NCI-H1436 (cell line): ENCODE data around the gene AUTS2.

Experiments
- DNase-seq: peaks from one replicate; lab custom pipeline; 2025; lab: John Stamatoyannopoulos, UW

The AUTS2 gene

GRCh38 chr7:70035955-70036354 is 437.7 kb downstream of the AUTS2 start:
- DNase-seq = no peak

GRCh38 chr7:70036695-70037094 is 438.4 kb downstream of the AUTS2 start:
- DNase-seq = no peak

- no peak for DNase-seq
These were observed 439.1 kb downstream of the AUTS2 start for GRCh38 chr7:70037171-70037933.

- no peak for DNase-seq
These were observed 441.8 kb downstream of the AUTS2 start for GRCh38 chr7:70040051-70040450.

GRCh38 chr7:70040970-70041766 is 442.9 kb downstream of the AUTS2 start:
- DNase-seq = no peak

- no peak for DNase-seq
These were observed 444.3 kb downstream of the AUTS2 start for GRCh38 chr7:70042533-70042932.

GRCh38 chr7:70043015-70043538 is 444.8 kb downstream of the AUTS2 start:
- DNase-seq = no peak

- no peak for DNase-seq
These were observed 445.8 kb downstream of the AUTS2 start for GRCh38 chr7:70044064-70044463.

GRCh38 chr7:70044525-70044924 is 446.2 kb downstream of the AUTS2 start:
- no peak for DNase-seq

- no peak for DNase-seq
These were observed 446.7 kb downstream of the AUTS2 start for GRCh38 chr7:70044981-70045380.

- no peak for DNase-seq
These were observed 449.1 kb downstream of the AUTS2 start for GRCh38 chr7:70047384-70047783.

GRCh38 chr7:70047891-70048448 is 449.7 kb downstream of the AUTS2 start:
- no peak for DNase-seq

- no peak for DNase-seq
These were observed 453.5 kb downstream of the AUTS2 start for GRCh38 chr7:70051726-70052125.

GRCh38 chr7:70052691-70053090 is 454.4 kb downstream of the AUTS2 start:
- DNase-seq = no peak

GRCh38 chr7:70053421-70053820 is 455.1 kb downstream of the AUTS2 start:
- DNase-seq = no peak

- no peak for DNase-seq
These were observed 455.7 kb downstream of the AUTS2 start for GRCh38 chr7:70053989-70054388.

GRCh38 chr7:70056363-70056762 is 458.1 kb downstream of the AUTS2 start:
- DNase-seq = no peak

- no peak for DNase-seq
These were observed 462.2 kb downstream of the AUTS2 start for GRCh38 chr7:70060298-70061068.

GRCh38 chr7:70063371-70063770 is 465.1 kb downstream of the AUTS2 start:
- DNase-seq = no peak

GRCh38 chr7:70063927-70064326 is 465.7 kb downstream of the AUTS2 start:
- DNase-seq = no peak

GRCh38 chr7:70066844-70067243 is 468.6 kb downstream of the AUTS2 start:
- no peak for DNase-seq

- DNase-seq = no peak
These were observed 470.3 kb downstream of the AUTS2 start for GRCh38 chr7:70068531-70068930.
